Stimulated activated CD4-positive, alpha-beta T cell treated with anti-CD3 and anti-CD28 coated beads, Interleukin-1b, Interleukin-23, amount 100 ng/mL, for 24 hours (primary cell): ENCODE data around the gene DGCR2.
"Not testable (repeated sequence)": the region's sequence is repeated elsewhere in the genome, so short reads cannot be mapped to it uniquely, and the experiment has no call there.

Experiments used
- DNase-seq, 4 experiments: peaks; one replicate each; pipeline ENCODE4 v3.0.0-alpha.2; 2020; ENCODE audit warnings: low read depth in 4 of 4, low spot score in 1 of 4

Gene DGCR2

GRCh38 chr22:19085233-19085718 is 36.9 kb downstream of the DGCR2 start:
- no peak for DNase-seq

DNA sequence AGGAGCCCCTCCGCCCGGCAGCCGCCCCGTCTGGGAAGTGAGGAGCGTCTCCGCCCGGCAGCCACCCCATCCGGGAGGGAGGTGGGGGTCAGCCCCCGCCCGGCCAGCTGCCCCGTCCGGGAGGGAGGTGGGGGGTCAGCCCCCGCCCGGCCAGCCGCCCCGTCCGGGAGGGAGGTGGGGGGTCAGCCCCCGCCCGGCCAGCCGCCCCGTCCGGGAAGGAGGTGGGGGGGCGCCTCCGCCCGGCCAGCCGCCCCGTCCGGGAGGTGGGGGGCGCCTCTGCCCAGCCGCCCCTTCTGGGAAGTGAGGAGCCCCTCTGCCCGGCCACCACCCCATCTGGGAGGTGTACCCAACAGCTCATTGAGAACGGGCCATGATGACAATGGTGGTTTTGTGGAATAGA is 37.6 kb downstream of the DGCR2 start:
- not testable (repeated sequence) for DNase-seq

DNA sequence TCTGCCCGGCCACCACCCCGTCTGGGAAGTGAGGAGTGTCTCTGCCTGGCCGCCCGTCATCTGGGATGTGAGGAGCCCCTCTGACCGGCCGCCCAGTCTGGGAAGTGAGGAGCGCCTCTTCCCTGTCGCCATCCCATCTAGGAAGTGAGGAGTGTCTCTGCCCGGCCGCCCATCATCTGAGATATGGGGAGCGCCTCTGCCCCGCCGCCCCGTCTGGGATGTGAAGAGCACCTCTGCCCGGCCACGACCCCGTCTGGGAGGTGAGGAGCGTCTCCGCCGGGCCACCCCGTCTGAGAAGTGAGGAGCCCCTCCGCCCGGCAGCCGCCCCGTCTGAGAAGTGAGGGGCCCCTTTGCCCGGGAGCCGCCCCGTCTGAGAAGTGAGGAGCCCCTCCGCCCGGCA is 38.1 kb downstream of the DGCR2 start:
- not testable (repeated sequence) for DNase-seq

DNA sequence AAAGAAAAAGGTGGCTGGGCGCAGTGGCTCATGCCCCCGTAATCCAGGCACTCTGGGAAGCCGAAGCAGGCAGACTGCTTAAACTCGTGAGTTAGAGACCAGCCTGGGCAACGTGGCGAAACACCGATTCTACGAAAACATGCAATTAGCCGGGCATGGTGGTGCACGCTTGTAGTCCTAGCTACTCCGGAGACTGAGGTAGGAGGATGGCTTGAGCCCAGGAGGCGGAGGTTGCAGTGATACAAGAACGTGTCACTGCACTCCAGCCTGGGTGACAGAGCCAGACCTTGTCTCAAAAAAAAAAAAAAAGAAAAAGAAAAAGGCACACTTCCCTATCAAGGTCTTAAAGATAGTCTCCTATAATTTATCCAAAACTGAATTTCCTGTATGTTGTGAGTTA is 39.4 kb downstream of the DGCR2 start:
- no peak for DNase-seq

DNA sequence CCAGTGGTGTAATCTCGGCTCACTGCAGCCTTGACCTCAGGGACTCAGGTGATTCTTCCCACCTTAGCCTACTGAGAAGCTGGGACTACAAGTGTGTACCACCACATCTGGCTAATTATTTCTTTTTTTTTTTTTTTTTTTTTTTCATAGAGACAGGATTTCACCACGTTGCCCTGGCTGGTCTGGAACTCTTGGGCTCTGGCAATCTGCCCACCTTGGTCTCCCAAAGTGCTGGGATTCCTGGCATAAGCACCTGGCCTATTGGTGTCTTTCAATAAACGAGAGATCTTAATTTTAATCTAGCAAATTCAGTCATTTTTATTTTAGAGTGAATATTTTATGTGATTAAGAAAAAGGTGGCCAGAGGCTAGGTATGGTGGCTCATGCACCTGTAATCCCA is 40.1 kb downstream of the DGCR2 start:
- no peak for DNase-seq

- DNase-seq = no peak
These were observed 40.9 kb downstream of the DGCR2 start for GRCh38 chr22:19081351-19081750.

DNA sequence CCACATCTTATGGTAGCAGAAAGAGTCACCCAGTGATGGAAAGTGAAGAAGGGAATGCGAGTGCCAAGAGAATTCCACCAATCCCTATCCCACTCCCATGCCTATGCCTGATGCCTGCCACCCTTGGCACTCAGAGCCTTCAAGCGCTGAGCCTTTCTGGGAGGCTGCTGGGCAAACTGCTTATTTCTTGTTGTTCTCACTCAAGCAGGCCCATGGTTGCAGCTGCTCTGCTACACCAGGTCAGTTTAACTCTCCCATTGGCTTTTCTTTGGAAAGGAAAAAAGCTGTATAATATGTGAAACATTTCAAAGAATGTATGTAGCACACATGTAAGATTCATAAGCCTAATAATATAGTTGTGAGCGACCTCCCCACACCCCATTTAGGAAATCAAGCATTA is 41.4 kb downstream of the DGCR2 start:
- DNase-seq = no peak

- DNase-seq = no peak
These were observed 42.5 kb downstream of the DGCR2 start for GRCh38 chr22:19079691-19080090.

DNA sequence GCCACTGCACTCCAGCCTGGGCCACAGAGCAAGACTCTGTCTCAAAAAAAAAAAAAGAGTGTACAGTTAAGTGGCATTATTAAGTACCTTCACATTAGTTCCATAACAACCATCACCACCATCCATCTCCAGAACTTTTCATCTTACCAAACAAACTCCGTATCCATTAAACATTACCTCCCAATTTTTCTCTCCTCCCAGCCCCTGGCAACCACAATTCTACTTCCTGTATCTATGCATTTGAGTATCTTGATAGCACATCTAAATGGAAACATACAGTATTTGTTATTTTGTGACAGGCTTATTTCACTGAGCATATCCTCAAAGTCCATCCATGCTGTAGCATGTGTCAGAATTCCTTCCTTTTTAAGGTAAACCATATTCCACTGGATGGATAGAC is 46.8 kb downstream of the DGCR2 start:
- DNase-seq = no peak

GRCh38 chr22:19072853-19073252 is 49.4 kb downstream of the DGCR2 start:
- not testable (repeated sequence) for DNase-seq

DNA sequence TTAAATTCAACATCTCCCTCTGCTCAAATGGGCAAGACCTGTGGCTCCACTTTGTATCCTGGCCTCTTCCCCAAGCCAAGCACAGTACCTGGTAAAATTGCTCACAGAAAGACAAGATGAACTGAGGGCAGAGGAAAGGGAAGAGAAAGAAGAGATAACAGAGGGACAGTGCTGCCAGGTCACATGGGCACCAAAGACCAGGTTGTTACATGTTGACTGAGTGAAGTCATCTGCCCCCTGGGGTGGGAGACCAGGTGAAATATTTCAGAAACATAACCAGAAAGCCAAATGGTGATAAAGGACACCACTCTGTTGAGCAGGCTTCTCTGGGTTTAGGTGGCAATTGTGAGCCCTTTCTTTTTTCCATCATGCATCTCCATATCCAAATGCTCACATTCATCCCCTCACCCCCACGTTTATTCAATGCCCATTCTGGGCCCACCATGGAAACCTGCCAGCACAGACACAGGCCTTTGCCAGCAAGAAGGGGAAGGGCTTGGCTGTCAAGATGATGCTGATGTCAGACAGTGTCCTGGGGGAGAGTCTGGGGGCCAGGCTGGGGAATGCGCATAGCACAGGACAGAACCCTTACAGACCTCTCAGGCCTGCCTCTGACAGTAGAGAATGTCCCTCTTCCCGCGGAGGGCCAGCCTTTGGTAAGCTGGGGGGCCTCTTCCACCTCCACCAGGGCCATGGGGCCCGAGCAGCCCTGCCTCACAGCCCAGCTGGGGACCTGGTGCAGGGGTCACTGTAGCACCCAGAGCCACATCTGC is 51.6 kb downstream of the DGCR2 start:
- DNase-seq = no peak

GRCh38 chr22:19069451-19069850 is 52.8 kb downstream of the DGCR2 start:
- no peak for DNase-seq

DNA sequence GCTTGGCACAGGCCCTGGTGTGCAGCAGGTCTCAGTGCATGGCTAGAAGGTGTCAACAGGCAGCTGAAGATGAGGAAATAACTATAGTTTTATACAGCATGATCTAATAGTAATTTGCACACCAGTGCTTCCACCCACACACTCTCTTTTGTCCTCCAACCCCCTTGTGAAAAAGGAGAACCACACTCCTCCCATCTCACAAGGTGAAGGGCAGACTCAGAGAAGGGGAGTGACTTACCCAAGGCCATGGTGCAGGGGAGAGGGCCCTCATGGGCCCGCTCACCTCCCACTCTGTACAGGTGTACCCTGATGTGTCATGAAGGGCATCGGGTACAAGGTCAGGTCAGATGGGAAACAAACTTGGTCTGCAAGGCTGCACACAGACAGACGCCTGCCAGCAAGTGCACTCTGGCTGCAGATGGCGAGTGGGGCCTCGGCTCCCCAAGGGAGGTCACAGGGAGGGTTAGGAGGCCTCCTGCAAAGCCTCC is 53.4 kb downstream of the DGCR2 start:
- no peak for DNase-seq

- no peak for DNase-seq
These were observed 54.4 kb downstream of the DGCR2 start for GRCh38 chr22:19067696-19068348.

DNA sequence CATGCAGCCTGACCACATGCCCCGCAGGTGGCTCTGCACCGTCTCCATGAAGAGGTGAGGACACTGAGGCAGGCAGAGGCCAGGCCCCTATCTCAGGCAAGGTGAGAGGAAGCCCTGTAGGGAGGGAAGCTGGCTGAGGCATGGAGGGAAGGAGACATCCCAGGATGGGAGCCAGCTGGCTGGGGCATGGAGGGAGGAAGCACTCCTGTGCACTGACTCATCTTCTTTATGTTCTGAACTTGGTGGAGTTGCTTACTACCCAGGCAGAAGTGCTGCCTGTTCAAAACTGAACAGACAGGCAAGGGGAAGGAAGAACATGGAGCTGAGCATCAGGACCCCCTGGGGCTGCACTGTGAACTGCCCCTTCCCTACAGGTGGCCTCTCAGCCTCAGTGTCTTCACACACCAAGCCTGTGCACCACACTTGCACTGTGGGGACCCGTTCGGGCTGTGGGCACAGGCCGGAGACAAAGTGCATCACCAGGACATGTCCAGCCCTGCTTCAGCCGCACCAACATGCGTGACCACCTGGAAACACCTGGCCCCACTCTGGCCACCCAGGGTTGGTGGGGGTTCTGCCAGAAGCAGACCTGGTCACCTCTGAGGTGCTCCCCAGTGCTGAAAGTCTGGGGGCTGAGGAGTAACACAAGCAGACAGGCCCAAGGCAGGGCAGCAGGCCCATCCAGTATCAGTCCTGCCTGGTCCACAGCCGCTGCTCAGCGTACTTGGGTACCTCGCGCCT is 55.5 kb downstream of the DGCR2 start:
- no peak for DNase-seq

GRCh38 chr22:19065929-19066328 is 56.3 kb downstream of the DGCR2 start:
- DNase-seq = no peak

GRCh38 chr22:19065298-19065859 is 56.8 kb downstream of the DGCR2 start:
- no peak for DNase-seq

DNA sequence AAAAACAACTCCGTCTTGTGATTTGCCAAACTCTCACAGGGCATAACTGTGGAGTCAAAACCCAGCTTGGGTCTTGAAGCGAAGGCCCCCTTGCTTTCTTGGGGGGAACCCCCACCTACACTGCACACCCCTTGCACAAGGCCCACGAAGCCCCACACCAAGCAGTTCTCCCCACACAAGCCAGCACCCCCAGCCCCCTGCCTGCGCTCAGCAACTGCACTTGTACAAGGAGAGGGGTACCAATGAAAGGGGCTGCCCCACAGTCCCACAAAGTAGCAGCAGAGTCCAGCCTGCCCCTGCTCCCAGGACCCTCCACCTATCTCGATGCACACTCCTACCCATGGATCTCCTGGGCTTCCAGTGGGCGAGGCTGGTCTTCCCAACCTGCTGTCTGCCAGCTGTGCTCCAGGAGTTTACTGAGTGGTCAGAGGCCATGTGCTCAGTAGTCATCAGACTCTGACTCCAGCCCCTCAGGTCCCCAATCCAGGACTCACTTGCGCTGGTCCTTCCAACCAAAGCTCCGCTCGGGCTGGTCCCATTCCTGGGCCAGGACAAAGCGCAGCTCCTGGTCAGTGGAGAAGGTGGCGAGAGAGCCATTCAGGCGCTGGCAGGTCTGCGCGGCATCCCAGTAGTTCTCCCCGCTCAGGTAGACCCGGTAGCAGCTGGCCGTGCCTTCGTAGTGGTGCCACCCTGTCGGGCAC is 57.7 kb downstream of the DGCR2 start:
- DNase-seq = no peak

DNA sequence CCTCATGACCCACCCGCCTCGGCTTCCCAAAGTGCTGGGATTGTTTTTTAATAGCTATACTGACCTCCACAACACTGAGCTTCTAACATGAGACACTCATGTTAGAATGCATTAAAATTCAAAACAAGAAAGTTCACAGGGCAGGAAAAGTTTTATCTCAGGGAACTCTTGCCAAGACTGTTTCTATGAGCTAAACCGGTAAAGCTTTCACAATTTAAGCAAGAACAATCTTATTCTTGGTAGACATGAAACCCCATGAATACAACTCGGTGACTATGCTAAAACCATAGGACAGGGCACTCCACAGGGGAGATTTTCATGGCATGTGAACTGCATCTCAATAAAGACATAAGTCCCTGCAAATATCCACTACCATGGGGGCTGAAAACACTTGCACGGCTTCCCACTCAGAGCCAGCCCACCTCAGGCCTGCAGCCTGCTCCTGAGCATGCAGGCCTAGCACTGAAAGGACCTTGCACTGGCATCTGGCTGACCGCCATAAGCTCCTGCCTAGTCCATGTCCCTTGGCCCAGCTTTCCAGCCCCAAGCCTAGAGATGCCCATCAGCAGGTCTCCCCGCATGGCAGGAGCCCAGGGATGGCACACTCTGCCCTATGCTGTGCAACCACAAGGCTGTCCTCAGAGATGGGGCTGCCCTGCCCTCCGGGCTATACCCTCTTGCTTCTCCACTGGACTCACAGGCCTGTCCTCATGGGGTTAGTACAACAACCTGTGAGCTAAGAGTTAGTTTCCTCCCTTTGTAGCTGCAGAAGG is 58.4 kb downstream of the DGCR2 start:
- no peak for DNase-seq

DNA sequence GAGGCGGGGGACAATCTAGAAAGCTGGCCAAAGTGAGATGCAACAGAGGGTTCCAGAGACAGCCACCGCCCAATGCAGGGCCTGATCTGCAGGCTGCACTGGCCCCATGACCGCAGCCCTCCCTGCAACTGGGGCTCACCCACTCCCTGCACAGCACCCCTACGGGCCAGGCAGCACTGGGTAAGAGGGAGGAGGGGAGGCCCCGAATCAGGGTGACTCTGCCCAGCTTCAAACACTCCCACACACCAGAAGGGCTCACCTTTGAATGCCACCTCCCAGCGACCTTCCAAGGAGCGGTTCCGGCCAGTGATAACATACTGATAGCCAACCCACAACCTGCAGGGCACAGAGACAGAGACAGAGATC is 59.3 kb downstream of the DGCR2 start:
- no peak for DNase-seq
